ENCODE measurements around the gene NRROS.

Gene NRROS

DNA sequence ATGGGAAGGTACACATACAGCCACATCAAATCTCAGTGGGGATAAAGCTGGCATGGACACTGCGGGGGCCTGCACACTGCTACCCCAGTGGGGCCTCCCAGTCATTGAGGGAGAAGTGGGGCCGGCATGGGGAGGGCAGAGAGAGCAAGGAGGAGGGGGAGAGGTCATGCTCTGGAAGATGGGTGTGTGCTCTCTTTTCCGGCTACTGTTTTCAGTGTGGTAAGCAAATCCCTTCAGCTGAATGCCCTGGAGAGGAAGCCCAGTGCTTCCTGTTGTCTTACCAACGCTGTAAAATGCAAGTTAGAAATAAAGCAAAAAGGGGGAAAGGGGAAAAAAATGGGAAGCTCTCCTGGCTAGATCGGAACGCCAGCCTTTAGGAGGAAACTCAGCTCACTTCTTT, 30.8 kb downstream of the NRROS start:
- H3K4me3 Mint-ChIP-seq, result peak overlapping the region; percentile 15
- H3K36me3 Mint-ChIP-seq, result no peaks in the 10 kb centered on the region
- peaks cover 14% of the 10 kb centered on the region for H3K4me1 Mint-ChIP-seq (ENCODE audit: low read depth)
- no peaks in the 10 kb centered on the region for H3K9me3 Mint-ChIP-seq (ENCODE audit: low read depth)
- H3K27me3 Mint-ChIP-seq, result no peaks in the 10 kb centered on the region
- H3K27ac Mint-ChIP-seq, result no peak overlapping the region

- Mint-ChIP-seq H3K9me3 (ENCODE audit: low read depth) (no peaks in the 10 kb centered on the region), H3K27me3 (no peaks in the 10 kb centered on the region), H3K27ac (no peak overlapping the region), H3K36me3 (no peaks in the 10 kb centered on the region), H3K4me3 (no peak overlapping the region), H3K4me1 (ENCODE audit: low read depth) (peaks cover 17% of the 10 kb centered on the region)
These were observed 34.1 kb downstream of the NRROS start for GRCh38 chr3:196673632-196674031.

DNA sequence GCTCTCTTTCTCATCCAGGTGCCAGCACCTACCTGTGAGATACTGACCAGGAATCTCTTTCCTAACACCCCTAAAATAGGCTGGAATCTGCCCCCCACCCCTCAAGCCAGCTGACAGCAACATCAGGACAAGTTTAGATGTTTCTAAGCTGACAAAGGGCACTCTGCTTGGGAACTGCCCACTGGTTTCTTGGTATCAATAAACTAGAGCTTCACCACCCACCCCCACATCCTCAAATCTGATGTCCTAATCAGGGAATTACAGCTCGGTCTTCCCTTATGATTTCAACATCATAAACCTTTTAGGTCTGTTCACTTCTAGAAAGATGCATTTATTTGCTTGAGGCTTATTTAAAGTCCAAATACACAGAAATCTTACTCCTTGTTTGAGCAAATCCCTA, 37.9 kb downstream of the NRROS start:
- Mint-ChIP-seq H3K36me3 (no peaks in the 10 kb centered on the region), H3K4me1 (ENCODE audit: low read depth) (peaks cover 3% of the 10 kb centered on the region), H3K4me3 (no peak overlapping the region), H3K27me3 (no peaks in the 10 kb centered on the region), H3K27ac (no peak overlapping the region), H3K9me3 (ENCODE audit: low read depth) (no peaks in the 10 kb centered on the region)

DNA sequence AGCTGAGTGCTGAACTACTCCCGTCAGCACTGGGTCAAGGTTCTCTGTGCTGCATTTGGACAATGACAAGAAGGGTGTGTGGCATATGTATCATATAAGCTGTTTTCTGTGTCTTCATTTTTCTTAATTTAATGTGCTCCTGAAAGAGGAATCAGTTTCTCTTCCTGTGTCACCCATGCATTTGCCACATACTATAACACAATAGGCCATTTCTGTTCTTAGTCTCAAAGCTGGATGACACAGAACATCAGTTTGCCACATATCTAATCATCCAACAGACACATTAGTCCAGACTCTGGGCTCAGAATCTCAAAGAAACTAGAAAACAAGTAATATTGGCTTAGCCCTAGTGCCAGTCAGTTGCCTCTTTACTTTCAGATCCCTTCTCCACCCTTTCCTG, 38.4 kb downstream of the NRROS start:
- Mint-ChIP-seq H3K9me3 (ENCODE audit: low read depth) (no peaks in the 10 kb centered on the region), H3K4me3 (no peak overlapping the region), H3K36me3 (no peaks in the 10 kb centered on the region), H3K4me1 (ENCODE audit: low read depth) (peaks cover 3% of the 10 kb centered on the region), H3K27ac (no peak overlapping the region), H3K27me3 (no peaks in the 10 kb centered on the region)

DNA sequence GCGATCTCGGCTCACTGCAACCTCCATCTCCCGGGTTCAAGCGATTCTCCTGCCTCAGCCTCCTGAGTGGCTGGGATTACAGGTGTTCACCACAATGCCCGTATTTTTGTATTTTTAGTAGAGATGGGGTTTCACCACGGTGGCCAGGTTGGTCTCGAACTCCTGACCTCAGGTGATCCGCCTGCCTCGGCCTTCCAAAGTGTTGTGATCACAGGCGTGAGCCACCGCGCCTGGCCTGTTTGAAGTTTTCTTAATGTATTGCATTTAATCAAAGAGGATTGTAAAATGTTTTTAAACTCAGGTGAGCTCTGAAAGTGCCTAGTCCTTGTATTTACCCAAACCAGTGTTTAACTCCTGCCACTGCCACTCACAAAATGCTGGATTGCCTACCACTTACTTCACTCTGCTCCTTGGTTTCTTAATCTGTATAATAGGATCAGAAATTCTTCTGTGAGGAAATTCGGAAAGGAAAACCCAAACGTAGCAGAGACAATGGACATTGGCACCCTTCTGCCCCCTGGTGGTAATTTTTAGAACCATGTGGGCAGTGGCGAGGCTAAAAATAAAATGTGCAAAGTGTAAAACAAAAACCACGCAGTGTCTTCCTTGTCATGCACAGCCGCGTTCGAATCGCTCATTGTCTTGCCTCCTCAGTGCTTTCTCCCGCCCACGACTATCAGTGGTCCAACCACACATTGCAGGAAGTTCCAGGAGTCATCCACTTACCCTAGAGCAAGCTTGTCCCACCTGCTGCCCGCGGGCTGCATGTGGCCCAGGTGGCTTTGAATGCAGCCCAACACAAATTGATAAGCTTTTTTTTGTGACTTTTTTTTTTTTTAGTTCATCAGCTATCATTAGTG, 45.3 kb downstream of the NRROS start:
- Mint-ChIP-seq H3K4me3 (peak overlapping the region; percentile 63), H3K27me3 (no peaks in the 10 kb centered on the region), H3K36me3 (no peaks in the 10 kb centered on the region), H3K27ac (peak overlapping the region; percentile 28), H3K9me3 (ENCODE audit: low read depth) (no peaks in the 10 kb centered on the region), H3K4me1 (ENCODE audit: low read depth) (peaks cover 12% of the 10 kb centered on the region)

GRCh38 chr3:196686436-196686835, 46.9 kb downstream of the NRROS start:
- Mint-ChIP-seq H3K27ac (no peak overlapping the region), H3K4me3 (no peak overlapping the region), H3K4me1 (ENCODE audit: low read depth) (peaks cover 12% of the 10 kb centered on the region), H3K9me3 (ENCODE audit: low read depth) (no peaks in the 10 kb centered on the region), H3K27me3 (no peaks in the 10 kb centered on the region), H3K36me3 (no peaks in the 10 kb centered on the region)

DNA sequence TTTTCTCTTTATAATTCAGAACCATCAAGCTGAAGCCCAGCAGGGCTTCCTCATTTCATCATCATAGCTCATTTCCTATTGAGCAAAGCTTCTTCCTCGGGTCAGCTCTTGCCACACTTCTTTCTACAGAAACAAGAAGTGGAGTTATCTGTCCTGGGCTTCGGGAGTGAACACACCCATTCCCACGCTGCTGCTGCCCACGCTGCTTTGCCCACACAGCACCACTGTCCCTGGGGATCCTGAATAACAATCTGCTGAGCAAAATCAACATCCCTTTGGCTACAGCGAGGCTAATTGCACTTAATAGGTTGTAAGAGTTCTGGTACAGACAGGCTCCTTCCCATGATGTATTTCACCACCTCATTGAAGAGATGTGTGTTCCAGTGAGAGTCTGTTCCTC, 48.9 kb downstream of the NRROS start:
- Mint-ChIP-seq H3K27me3 (no peaks in the 10 kb centered on the region), H3K4me3 (no peak overlapping the region), H3K36me3 (no peaks in the 10 kb centered on the region), H3K27ac (no peak overlapping the region), H3K9me3 (ENCODE audit: low read depth) (no peaks in the 10 kb centered on the region), H3K4me1 (ENCODE audit: low read depth) (peaks cover 14% of the 10 kb centered on the region)

DNA sequence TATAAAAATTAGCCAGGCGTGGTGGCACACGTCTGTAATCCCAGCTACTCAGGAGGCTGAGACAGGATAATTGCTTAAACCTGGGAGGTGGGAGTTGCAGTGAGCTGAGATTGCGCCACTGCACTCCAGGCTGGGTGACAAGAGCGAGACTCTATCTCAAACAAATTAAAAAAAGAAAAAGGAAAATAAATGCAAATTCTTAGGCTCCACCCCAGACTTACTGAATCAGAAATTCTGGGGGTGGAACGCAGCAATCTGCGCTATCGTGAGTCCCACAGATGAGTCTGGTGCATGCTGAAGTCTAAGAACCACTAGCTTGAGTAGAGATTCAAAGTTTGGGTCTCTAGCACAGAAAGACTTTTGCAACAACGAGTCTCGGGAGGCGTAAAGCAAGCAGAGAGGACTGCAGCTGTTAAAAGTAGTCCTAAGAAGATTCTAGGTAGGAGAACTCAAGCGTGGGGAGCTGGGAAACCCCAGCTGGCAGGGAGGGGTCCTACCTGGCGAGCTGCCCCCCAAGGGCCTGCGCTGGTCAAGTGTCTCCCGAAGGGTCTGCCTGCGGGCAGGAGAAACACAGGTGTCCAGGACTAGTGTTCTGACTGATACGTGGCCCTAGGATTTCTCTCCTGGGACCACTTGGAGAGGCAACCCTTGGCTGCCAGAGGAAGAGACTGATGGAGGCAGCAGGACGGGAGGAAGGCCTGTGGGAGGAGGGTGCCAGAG, 50.6 kb downstream of the NRROS start:
- Mint-ChIP-seq H3K36me3 (no peaks in the 10 kb centered on the region), H3K4me1 (ENCODE audit: low read depth) (peaks cover 6% of the 10 kb centered on the region), H3K27me3 (no peaks in the 10 kb centered on the region), H3K4me3 (no peak overlapping the region), H3K9me3 (ENCODE audit: low read depth) (no peaks in the 10 kb centered on the region), H3K27ac (no peak overlapping the region)

- peaks cover 8% of the 10 kb centered on the region for H3K4me1 Mint-ChIP-seq (ENCODE audit: low read depth)
- H3K4me3 Mint-ChIP-seq, result no peak overlapping the region
- H3K9me3 Mint-ChIP-seq (ENCODE audit: low read depth), result no peaks in the 10 kb centered on the region
- H3K36me3 Mint-ChIP-seq, result no peaks in the 10 kb centered on the region
- H3K27ac Mint-ChIP-seq, result no peak overlapping the region
- no peaks in the 10 kb centered on the region for H3K27me3 Mint-ChIP-seq
These were observed 51.9 kb downstream of the NRROS start for GRCh38 chr3:196691386-196691785.

DNA sequence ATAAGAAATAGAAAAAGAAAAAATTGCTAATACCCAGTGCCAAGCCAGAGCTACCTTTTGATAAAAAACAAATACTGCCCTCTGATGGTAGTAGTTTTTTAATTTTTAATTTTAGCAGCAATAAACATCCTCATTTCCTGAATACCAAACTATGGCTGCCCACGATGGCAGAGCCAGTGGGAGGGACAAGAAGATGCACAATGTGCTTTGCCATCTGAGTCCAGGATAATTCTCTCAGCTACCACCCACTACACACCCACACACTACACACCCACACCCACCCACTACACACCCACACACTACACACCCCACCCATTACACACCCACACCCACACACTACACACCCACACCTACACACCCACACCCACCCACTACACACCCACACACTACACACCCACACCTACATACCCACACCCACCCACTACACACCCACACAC, 54.7 kb downstream of the NRROS start:
- Mint-ChIP-seq H3K9me3 (ENCODE audit: low read depth) (no peaks in the 10 kb centered on the region), H3K27ac (peak overlapping the region; percentile 58), H3K36me3 (no peaks in the 10 kb centered on the region), H3K4me1 (ENCODE audit: low read depth) (peaks cover 8% of the 10 kb centered on the region), H3K4me3 (no peak overlapping the region), H3K27me3 (no peaks in the 10 kb centered on the region)

- no peaks in the 10 kb centered on the region for H3K9me3 Mint-ChIP-seq (ENCODE audit: low read depth)
- peak overlapping the region; percentile 23 for H3K4me3 Mint-ChIP-seq
- no peaks in the 10 kb centered on the region for H3K27me3 Mint-ChIP-seq
- peaks cover 8% of the 10 kb centered on the region for H3K4me1 Mint-ChIP-seq (ENCODE audit: low read depth)
- H3K27ac Mint-ChIP-seq, result peak overlapping the region; percentile 84
- no peaks in the 10 kb centered on the region for H3K36me3 Mint-ChIP-seq
These were observed 55.7 kb downstream of the NRROS start for GRCh38 chr3:196694941-196695848.

GRCh38 chr3:196695849-196696226, 56.3 kb downstream of the NRROS start:
- H3K36me3 Mint-ChIP-seq, result no peaks in the 10 kb centered on the region
- H3K27ac Mint-ChIP-seq, result peak overlapping the region; percentile 84
- no peaks in the 10 kb centered on the region for H3K27me3 Mint-ChIP-seq
- H3K4me1 Mint-ChIP-seq (ENCODE audit: low read depth), result peaks cover 8% of the 10 kb centered on the region
- no peaks in the 10 kb centered on the region for H3K9me3 Mint-ChIP-seq (ENCODE audit: low read depth)
- peak overlapping the region; percentile 23 for H3K4me3 Mint-ChIP-seq

GRCh38 chr3:196697270-196697669, 57.8 kb downstream of the NRROS start:
- peaks cover 8% of the 10 kb centered on the region for H3K4me1 Mint-ChIP-seq (ENCODE audit: low read depth)
- no peak overlapping the region for H3K4me3 Mint-ChIP-seq
- H3K27ac Mint-ChIP-seq, result no peak overlapping the region
- no peaks in the 10 kb centered on the region for H3K36me3 Mint-ChIP-seq
- H3K27me3 Mint-ChIP-seq, result no peaks in the 10 kb centered on the region
- H3K9me3 Mint-ChIP-seq (ENCODE audit: low read depth), result no peaks in the 10 kb centered on the region

DNA sequence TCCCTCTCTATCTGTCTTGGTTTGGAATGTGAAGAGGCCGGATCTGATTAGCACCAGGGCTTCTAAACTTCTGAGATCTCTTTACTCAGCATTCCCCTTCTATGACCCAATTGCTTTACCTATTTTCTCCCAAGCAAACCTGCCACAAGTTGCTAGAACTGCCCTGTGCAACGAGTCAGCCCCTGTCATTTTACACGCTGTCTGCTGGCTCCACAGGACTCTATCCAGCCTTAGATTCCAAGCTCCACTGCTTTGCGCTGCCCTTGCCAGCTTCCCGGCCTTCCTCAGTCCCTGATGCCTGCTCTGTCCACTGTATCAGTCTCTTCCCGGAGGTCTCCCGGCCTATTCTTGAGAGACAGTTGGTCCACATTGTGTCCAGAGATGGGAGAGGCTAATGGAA, 60.3 kb downstream of the NRROS start:
- Mint-ChIP-seq H3K9me3 (ENCODE audit: low read depth) (no peaks in the 10 kb centered on the region), H3K4me1 (ENCODE audit: low read depth) (peaks cover 6% of the 10 kb centered on the region), H3K4me3 (no peak overlapping the region), H3K27ac (no peak overlapping the region), H3K27me3 (no peaks in the 10 kb centered on the region), H3K36me3 (no peaks in the 10 kb centered on the region)

GRCh38 chr3:196700801-196701200, 61.3 kb downstream of the NRROS start:
- H3K9me3 Mint-ChIP-seq (ENCODE audit: low read depth), result no peaks in the 10 kb centered on the region
- no peak overlapping the region for H3K27ac Mint-ChIP-seq
- H3K4me3 Mint-ChIP-seq, result no peak overlapping the region
- H3K4me1 Mint-ChIP-seq (ENCODE audit: low read depth), result peaks cover 3% of the 10 kb centered on the region
- no peaks in the 10 kb centered on the region for H3K27me3 Mint-ChIP-seq
- H3K36me3 Mint-ChIP-seq, result no peaks in the 10 kb centered on the region
